GM12878 (cell line): ENCODE measurements around the gene RMND5A. TPM values are rescaled to one million over a fixed set of nuclear protein-coding genes. Genes with fewer than 3 reads are reported as not detected.

Experiments
- ATAC-seq: fragments of 200-7000 bp; cut with Tn5 transposase; 3 replicates; pipeline ENCODE4 v1.9.1; 2020; ENCODE audit warnings: mild to moderate bottlenecking, moderate library complexity
- BruUV-seq: library from RNA; stranded (reverse); fragments of 400-500 nt; replicated peaks from 2 replicates; lab custom pipeline; 2021; lab: Mats Ljungman, UMichigan
- CTCF ChIA-PET: fragments of 300-600 bp; sonication (Branson Sonifier 250); formaldehyde crosslinking; extraction: SDS; loops from one replicate; lab custom pipeline; 2021; ENCODE audit warnings: inconsistent platforms; lab: Yijun Ruan, JAX
- POLR2A ChIA-PET: fragments of 350-600 bp; formaldehyde crosslinking; extraction: SDS; loops from one replicate; lab custom pipeline; 2021; ENCODE audit warnings: inconsistent platforms; lab: Charles Lee
- RAD21 ChIA-PET: fragments of 300-600 bp; sonication (Branson Sonifier 250); formaldehyde crosslinking; loops from one replicate; lab custom pipeline; 2023; ENCODE audit warnings: antibody characterized with exemption; ENCODE audit not compliant: unreplicated experiment; lab: Charles Lee
- SMC1A ChIA-PET: fragments of 300-600 bp; sonication (Branson Sonifier 250); formaldehyde crosslinking; loops from one replicate; lab custom pipeline; 2023; ENCODE audit not compliant: unreplicated experiment, uncharacterized antibody; lab: Charles Lee
- DNase-seq: peaks from one replicate; pipeline ENCODE4 v3.0.0-alpha.2; 2011; ENCODE audit warnings: low read depth, low spot score
- FAIRE-seq: peaks from 3 replicates; lab custom pipeline; 2011; peaks lifted over from hg19 to GRCh38; lab: Jason Lieb, UNC
- H2AFZ ChIP-seq: 2 replicates; pipeline ENCODE4 v1.6.0; 2011; ENCODE audit warnings: low read depth, low read length, control low read depth; ENCODE audit not compliant: control insufficient read depth
- H3K27ac ChIP-seq: 2 replicates; pipeline ENCODE4 v1.5.1; 2011; ENCODE audit warnings: control low read depth; ENCODE audit not compliant: control insufficient read depth, insufficient read depth
- H3K27me3 ChIP-seq, 2 experiments: replicated peaks in 1 of 2; 2 replicates each; pipeline versions ENCODE4 v1.6.0 to v1.6.1; 2011; ENCODE audit warnings: low read length in 1 of 2; ENCODE audit not compliant: control insufficient read depth in 2 of 2, insufficient read depth in 2 of 2
- H3K36me3 ChIP-seq, 2 experiments: 2 replicates each; pipeline ENCODE4 v1.5.1; 2011; ENCODE audit warnings: low read length in 1 of 2; ENCODE audit not compliant: control insufficient read depth in 2 of 2, insufficient read depth in 2 of 2
- H3K4me1 ChIP-seq: 2 replicates; pipeline ENCODE4 v1.6.1; 2011; ENCODE audit warnings: mild to moderate bottlenecking, low read length, moderate library complexity, mixed read lengths; ENCODE audit not compliant: control insufficient read depth, insufficient read depth
- H3K4me2 ChIP-seq: 2 replicates; pipeline ENCODE4 v1.6.0; 2011; ENCODE audit warnings: control low read depth; ENCODE audit not compliant: control insufficient read depth, insufficient read depth
- H3K4me3 ChIP-seq: fragments of 200-600 bp; sonication (generic); 2 replicates; pipeline ENCODE4 v1.5.1; 2016
- H3K79me2 ChIP-seq: 2 replicates; pipeline ENCODE4 v1.6.0; 2011; ENCODE audit warnings: low read length; ENCODE audit not compliant: control insufficient read depth, insufficient read depth
- H3K9ac ChIP-seq: 2 replicates; pipeline ENCODE4 v1.8.0; 2011; ENCODE audit warnings: low read length, control low read depth, mixed read lengths; ENCODE audit not compliant: control insufficient read depth, insufficient read depth
- H3K9me3 ChIP-seq: replicated peaks from 3 replicates; pipeline ENCODE4 v1.5.1; 2011; ENCODE audit warnings: mild to moderate bottlenecking, low read length; ENCODE audit not compliant: control insufficient read depth, insufficient read depth
- H4K20me1 ChIP-seq: 2 replicates; pipeline ENCODE4 v1.6.0; 2011; ENCODE audit not compliant: control insufficient read depth, insufficient read depth
- ATF7 ChIP-seq: fragments of 450-650 bp; IDR thresholded peaks from 2 replicates; pipeline ENCODE4 v1.6.1; 2016; ENCODE audit warnings: low read depth, mild to moderate bottlenecking
- E2F4 ChIP-seq: IDR thresholded peaks from 2 replicates; pipeline ENCODE4 v1.6.1; 2012; ENCODE audit warnings: low read depth, low read length, improper control_type of control experiment
- GABPA ChIP-seq: IDR thresholded peaks from 2 replicates; pipeline ENCODE4 v1.6.1; 2014; ENCODE audit warnings: antibody characterized with exemption, low read depth, mild to moderate bottlenecking, inconsistent platforms
- IKZF1 ChIP-seq: fragments of 450-650 bp; conservative IDR thresholded peaks from 2 replicates; pipeline ENCODE4 v1.6.1; 2017; ENCODE audit warnings: antibody characterized with exemption, mild to moderate bottlenecking
- IKZF2 ChIP-seq, 2 experiments: fragments of 450-650 bp; IDR thresholded peaks; 2 replicates each; pipeline ENCODE4 v1.6.1; 2017; ENCODE audit warnings: mild to moderate bottlenecking in 2 of 2, moderate library complexity in 2 of 2
- MEF2B ChIP-seq: fragments of 450-650 bp; IDR thresholded peaks from 2 replicates; pipeline ENCODE4 v1.6.1; 2018; ENCODE audit warnings: mild to moderate bottlenecking, moderate library complexity; ENCODE audit not compliant: partially characterized antibody, poor library complexity, severe bottlenecking
- RCOR1 ChIP-seq: conservative IDR thresholded peaks from 2 replicates; pipeline ENCODE4 v1.6.1; 2012; ENCODE audit warnings: low read depth, low read length, improper control_type of control experiment
- TBL1XR1 ChIP-seq: IDR thresholded peaks from 2 replicates; pipeline ENCODE4 v1.6.1; 2012; ENCODE audit warnings: low read depth, low read length, improper control_type of control experiment
- WGBS: methylation state at CpG from one replicate; pipeline ENCODE4 v1.1.6; 2016; ENCODE audit warnings: low lambda C conversion rate; ENCODE audit not compliant: insufficient replicate concordance, insufficient coverage; ENCODE audit errors: missing lambda C conversion rate; 5-methylcytosine and 5-hydroxymethylcytosine counted together
- in situ Hi-C: fragments of 300-500 bp; cut with MboI; formaldehyde crosslinking; loops from 9 replicates; pipeline ENCODE4 v1.14.3; 2018; ENCODE audit warnings: mixed read lengths
- intact Hi-C: fragments of 100-400 bp; cut with micrococcal nuclease; formaldehyde crosslinking; loops from one replicate; pipeline ENCODE4 v1.14.2; 2022; ENCODE audit not compliant: unreplicated experiment
- polyA plus RNA-seq, 11 experiments: library from polyadenylated mRNA; depleted of rRNA in 4 of 11; unstranded in 6 of 11; stranded (reverse) in 5 of 11; fragments of >200 nt; fragmentation: Nextera tagmentation in 4 of 11; fragmentation: Illumina TruSeq in 1 of 11; extraction: Ambion mirVana in 4 of 11; extraction: Trizol in 1 of 11; gene quantifications; 1 replicate in 1 of 11; 2 replicates in 10 of 11; pipeline versions ENCODE4 v1.2.1 to v1.2.3, GENCODE V29; 2011 to 2016; ENCODE audit warnings: inconsistent platforms in 2 of 11, missing spikeins in 2 of 11, low read depth in 1 of 11
- total RNA-seq, 4 experiments: library from RNA; depleted of rRNA in 3 of 4; stranded (reverse); fragments of >200 nt in 3 of 4; fragmentation: Illumina TruSeq in 1 of 4; extraction: Trizol in 1 of 4; gene quantifications; 2 replicates each; pipeline versions ENCODE4 v1.2.1 to v1.2.3, GENCODE V29; 2013 to 2021
- TF ChIP-seq, protein P1 (sequence below): fragments of 450-650 bp; formaldehyde crosslinking; IDR thresholded peaks from 2 replicates; pipeline ENCODE4 v1.5.0; 2022; ENCODE audit warnings: mild to moderate bottlenecking, missing genetic modification characterization

Gene RMND5A
- total and polyA plus RNA-seq, 10 of the 15 experiments (the other 5 are each of a cell fraction or from before 2014, with no cell fraction given) = 8.3 to 33.6 (median 23.2) TPM

- Histone ChIP-seq H3K27me3 (no peaks in the 10 kb centered on the region), H4K20me1 (no peaks in the 10 kb centered on the region), H2AFZ (no peak overlapping the region), H3K4me3 (no peak overlapping the region), H3K4me2 (no peak overlapping the region), H3K79me2 (no peaks in the 10 kb centered on the region), H3K27ac (no peak overlapping the region), H3K36me3 (peaks cover 13 to 37% of the 10 kb centered on the region in 2 experiments), H3K9ac (no peak overlapping the region), H3K4me1 (no peaks in the 10 kb centered on the region), H3K9me3 (no peaks in the 10 kb centered on the region)
- ChIA-PET CTCF (interaction anchor here (0.8 kb wide), 1 partner anchor 9 kb away, joined by 3 read pairs; no protein-coding TSS in a partner anchor), POLR2A (no interaction called here), SMC1A (interaction anchor here (1.2 kb wide), 1 partner anchor 9 kb away, joined by 5 read pairs; no protein-coding TSS in a partner anchor), RAD21 (no interaction called here)
- ATAC-seq = no peak
- TF ChIP-seq GABPA = no peak
- no peak for TF ChIP-seq MEF2B
- TF ChIP-seq E2F4 = no peak
- no peak for TF ChIP-seq IKZF1
- no peak for TF ChIP-seq TBL1XR1
- no peak for TF ChIP-seq RCOR1
- TF ChIP-seq IKZF2 (IDR thresholded peaks at IDR 0.05) = no peak
- TF ChIP-seq ATF7 = no peak
- TF ChIP-seq, protein P1, sequence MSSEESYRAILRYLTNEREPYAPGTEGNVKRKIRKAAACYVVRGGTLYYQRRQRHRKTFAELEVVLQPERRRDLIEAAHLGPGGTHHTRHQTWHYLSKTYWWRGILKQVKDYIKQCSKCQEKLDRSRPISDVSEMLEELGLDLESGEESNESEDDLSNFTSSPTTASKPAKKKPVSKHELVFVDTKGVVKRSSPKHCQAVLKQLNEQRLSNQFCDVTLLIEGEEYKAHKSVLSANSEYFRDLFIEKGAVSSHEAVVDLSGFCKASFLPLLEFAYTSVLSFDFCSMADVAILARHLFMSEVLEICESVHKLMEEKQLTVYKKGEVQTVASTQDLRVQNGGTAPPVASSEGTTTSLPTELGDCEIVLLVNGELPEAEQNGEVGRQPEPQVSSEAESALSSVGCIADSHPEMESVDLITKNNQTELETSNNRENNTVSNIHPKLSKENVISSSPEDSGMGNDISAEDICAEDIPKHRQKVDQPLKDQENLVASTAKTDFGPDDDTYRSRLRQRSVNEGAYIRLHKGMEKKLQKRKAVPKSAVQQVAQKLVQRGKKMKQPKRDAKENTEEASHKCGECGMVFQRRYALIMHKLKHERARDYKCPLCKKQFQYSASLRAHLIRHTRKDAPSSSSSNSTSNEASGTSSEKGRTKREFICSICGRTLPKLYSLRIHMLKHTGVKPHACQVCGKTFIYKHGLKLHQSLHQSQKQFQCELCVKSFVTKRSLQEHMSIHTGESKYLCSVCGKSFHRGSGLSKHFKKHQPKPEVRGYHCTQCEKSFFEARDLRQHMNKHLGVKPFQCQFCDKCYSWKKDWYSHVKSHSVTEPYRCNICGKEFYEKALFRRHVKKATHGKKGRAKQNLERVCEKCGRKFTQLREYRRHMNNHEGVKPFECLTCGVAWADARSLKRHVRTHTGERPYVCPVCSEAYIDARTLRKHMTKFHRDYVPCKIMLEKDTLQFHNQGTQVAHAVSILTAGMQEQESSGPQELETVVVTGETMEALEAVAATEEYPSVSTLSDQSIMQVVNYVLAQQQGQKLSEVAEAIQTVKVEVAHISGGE (CRISPR knock-in tag) = no peak
- intact Hi-C loops = no loop called here
- no peak for DNase-seq
- WGBS = 76% methylated on average over 5 of the region's 5 CpGs
- in situ Hi-C loops = no loop called here
- no TSS peak for BruUV-seq
- no peak for FAIRE-seq
Observed at GRCh38 chr2:86772611-86773010, 52.5 kb downstream of the RMND5A start.
